Lower lobe of right lung (tissue), 2 donors: Measurements from ENCODE around the gene SPAG16. TPM values are rescaled to one million over a fixed set of nuclear protein-coding genes. Genes with fewer than 3 reads are reported as not detected.

Source experiments
- ATAC-seq, 2 donors: fragments of 200-7000 bp; cut with Tn5 transposase; one replicate each; pipeline ENCODE4 v1.9.1; 2020 to 2022; ENCODE audit warnings: mild to moderate bottlenecking in 2 of 2, moderate library complexity in 2 of 2
- DNase-seq: peaks from one replicate; pipeline ENCODE4 v3.0.0-alpha.2; 2020
- H3K27ac ChIP-seq: fragments of 200-600 bp; one replicate; pipeline ENCODE4 v1.8.0; 2022
- H3K27me3 ChIP-seq: fragments of 200-600 bp; one replicate; pipeline ENCODE4 v1.8.0; 2022; ENCODE audit warnings: low read depth
- H3K36me3 ChIP-seq: fragments of 200-600 bp; one replicate; pipeline ENCODE4 v1.8.0; 2022; ENCODE audit warnings: mild to moderate bottlenecking
- H3K4me1 ChIP-seq: fragments of 200-600 bp; one replicate; pipeline ENCODE4 v1.8.0; 2022
- H3K4me3 ChIP-seq: fragments of 200-600 bp; one replicate; pipeline ENCODE4 v1.8.0; 2022; ENCODE audit warnings: mild to moderate bottlenecking
- H3K9me3 ChIP-seq: fragments of 200-600 bp; one replicate; pipeline ENCODE4 v1.8.0; 2022
- CTCF ChIP-seq: fragments of 200-600 bp; IDR thresholded peaks from one replicate; pipeline ENCODE4 v1.8.0; 2022; ENCODE audit warnings: antibody characterized with exemption, mild to moderate bottlenecking
- intact Hi-C: fragments of 100-400 bp; cut with DNase I; formaldehyde crosslinking; loops from one replicate; pipeline ENCODE4 v1.11.0; 2022
- total RNA-seq: library from RNA; stranded (reverse); fragmentation: NEBNext Ultra II Directional; extraction: Animal tissue kit (Norgen Biotek cat#: 25700); gene quantifications from one replicate; pipeline ENCODE4 v1.2.1, GENCODE V29; 2021
- donor health status: DM: no; HTN: yes; CAD: no; lungs with severe emphysema.

The SPAG16 gene
- total RNA-seq, 1 donor from 2014 or later, result 16.7 TPM

- intact Hi-C loops, result no loop called here
- no peaks in the 10 kb centered on the region for H3K36me3 ChIP-seq
- TF ChIP-seq CTCF, result no peak
These were observed 919.6 kb downstream of the SPAG16 start for GRCh38 chr2:214203744-214204289.

GRCh38 chr2:214215107-214215506 lies 930.8 kb downstream of the SPAG16 start:
- Histone ChIP-seq H3K27ac (no peak overlapping the region), H3K27me3 (no peaks in the 10 kb centered on the region), H3K4me3 (no peak overlapping the region), H3K4me1 (no peaks in the 10 kb centered on the region), H3K36me3 (no peaks in the 10 kb centered on the region), H3K9me3 (no peaks in the 10 kb centered on the region)
- DNase-seq (no peak), ATAC-seq (no peak)
- no peak for TF ChIP-seq CTCF
- intact Hi-C loops, result no loop called here

More at GRCh38 chr2:214203744-214204289, 919.6 kb downstream of the SPAG16 start:
- no peak for ATAC-seq
- no peak for DNase-seq
- no peaks in the 10 kb centered on the region for H3K4me1 ChIP-seq
- no peak overlapping the region for H3K27ac ChIP-seq
- no peaks in the 10 kb centered on the region for H3K9me3 ChIP-seq
- no peak overlapping the region for H3K4me3 ChIP-seq
- no peaks in the 10 kb centered on the region for H3K27me3 ChIP-seq

GRCh38 chr2:214217136-214217535 lies 932.9 kb downstream of the SPAG16 start:
- Histone ChIP-seq H3K4me1 (no peaks in the 10 kb centered on the region), H3K27me3 (no peaks in the 10 kb centered on the region), H3K4me3 (no peak overlapping the region), H3K9me3 (no peaks in the 10 kb centered on the region), H3K36me3 (no peaks in the 10 kb centered on the region), H3K27ac (no peak overlapping the region)
- intact Hi-C loops, result no loop called here
- no peak for ATAC-seq
- DNase-seq, result no peak
- no peak for TF ChIP-seq CTCF

GRCh38 chr2:214217599-214217998 lies 933.3 kb downstream of the SPAG16 start:
- Histone ChIP-seq H3K4me1 (no peaks in the 10 kb centered on the region), H3K27me3 (no peaks in the 10 kb centered on the region), H3K9me3 (no peaks in the 10 kb centered on the region), H3K36me3 (no peaks in the 10 kb centered on the region), H3K27ac (no peak overlapping the region), H3K4me3 (no peak overlapping the region)
- DNase-seq (no peak), ATAC-seq (no peak)
- TF ChIP-seq CTCF, result no peak
- intact Hi-C loops, result no loop called here

- no peak overlapping the region for H3K4me3 ChIP-seq
- H3K36me3 ChIP-seq, result no peaks in the 10 kb centered on the region
- DNase-seq (no peak), ATAC-seq (no peak)
- intact Hi-C loops, result no loop called here
- no peaks in the 10 kb centered on the region for H3K9me3 ChIP-seq
- H3K4me1 ChIP-seq, result no peaks in the 10 kb centered on the region
- H3K27ac ChIP-seq, result no peak overlapping the region
- no peak for TF ChIP-seq CTCF
- H3K27me3 ChIP-seq, result no peaks in the 10 kb centered on the region
These were observed 936.0 kb downstream of the SPAG16 start for GRCh38 chr2:214220251-214220650.

GRCh38 chr2:214226061-214226460 lies 941.8 kb downstream of the SPAG16 start:
- no peak for TF ChIP-seq CTCF
- Histone ChIP-seq H3K27me3 (no peaks in the 10 kb centered on the region), H3K27ac (no peak overlapping the region), H3K36me3 (no peaks in the 10 kb centered on the region), H3K9me3 (no peaks in the 10 kb centered on the region), H3K4me3 (no peak overlapping the region), H3K4me1 (no peaks in the 10 kb centered on the region)
- DNase-seq (no peak), ATAC-seq (no peak)
- intact Hi-C loops, result no loop called here
